NCI-H1436 treated with DMSO at 0.1 percent for 48 hours (cell line): ENCODE results near the gene IL18R1.

Source experiments
- DNase-seq: peaks from one replicate; lab custom pipeline; 2025; lab: John Stamatoyannopoulos, UW

IL18R1 gene

DNA sequence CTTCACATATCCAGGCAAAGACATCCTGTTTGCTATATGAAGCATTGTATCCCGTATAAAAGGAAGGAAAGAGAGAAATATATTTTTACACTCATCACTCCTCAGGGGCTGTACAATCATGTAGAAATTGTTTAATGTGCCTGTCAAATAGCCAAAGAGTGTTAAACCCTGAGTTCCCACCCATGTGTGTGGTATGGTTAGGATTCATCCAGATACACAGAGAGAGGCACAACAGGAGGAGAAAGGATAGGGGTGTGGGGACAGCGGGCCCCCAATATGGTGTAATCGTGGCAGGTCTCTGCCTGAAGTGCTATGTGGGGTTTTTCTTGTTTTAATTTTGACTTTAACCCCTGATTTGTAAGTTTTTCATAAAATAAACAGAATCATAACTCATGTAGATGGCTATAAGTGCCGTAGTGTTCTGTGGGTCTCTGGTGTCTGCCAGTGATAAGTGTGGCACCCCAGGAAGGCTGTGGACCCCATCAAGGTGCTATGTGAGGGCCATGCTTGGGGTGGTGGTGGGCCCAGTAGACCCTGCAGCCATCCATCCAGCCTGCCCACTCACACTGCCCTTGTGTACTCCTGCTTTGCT is 10.2 kb upstream of the IL18R1 start:
- DNase-seq = no peak

DNA sequence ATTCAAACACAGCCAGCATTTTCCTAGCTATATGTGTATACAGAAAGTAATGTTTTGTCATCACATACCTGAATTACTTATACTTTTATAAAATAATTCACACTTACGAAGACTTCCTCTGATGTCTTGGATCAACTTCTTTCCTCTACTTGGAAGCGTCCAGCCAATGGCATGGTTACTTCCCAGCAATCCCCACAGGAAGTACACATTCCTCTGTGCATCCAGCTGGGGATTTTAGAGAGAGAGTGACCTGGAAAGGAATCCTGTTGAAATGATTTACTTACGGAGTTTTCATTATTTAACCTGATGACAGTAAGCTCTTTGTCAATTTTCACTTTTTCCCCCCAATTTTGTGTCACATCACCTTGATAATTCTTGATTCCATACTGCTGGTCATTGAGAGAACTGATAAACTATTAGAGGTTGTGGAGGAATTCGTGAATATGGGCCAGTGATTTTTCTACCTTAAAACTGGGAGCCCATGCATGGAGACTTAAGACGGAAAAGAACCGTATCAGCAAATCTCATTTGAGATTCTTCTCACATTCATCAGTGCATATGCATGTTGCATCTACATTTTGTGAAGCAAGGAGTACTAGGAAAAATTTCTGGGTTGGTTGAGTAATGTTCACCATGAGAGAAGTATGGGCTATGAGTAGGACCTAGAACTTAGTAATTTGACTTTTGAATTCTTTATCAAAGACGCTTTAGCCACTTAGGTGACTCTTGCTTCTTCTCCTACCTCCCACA is 9.0 kb upstream of the IL18R1 start:
- DNase-seq = no peak

DNA sequence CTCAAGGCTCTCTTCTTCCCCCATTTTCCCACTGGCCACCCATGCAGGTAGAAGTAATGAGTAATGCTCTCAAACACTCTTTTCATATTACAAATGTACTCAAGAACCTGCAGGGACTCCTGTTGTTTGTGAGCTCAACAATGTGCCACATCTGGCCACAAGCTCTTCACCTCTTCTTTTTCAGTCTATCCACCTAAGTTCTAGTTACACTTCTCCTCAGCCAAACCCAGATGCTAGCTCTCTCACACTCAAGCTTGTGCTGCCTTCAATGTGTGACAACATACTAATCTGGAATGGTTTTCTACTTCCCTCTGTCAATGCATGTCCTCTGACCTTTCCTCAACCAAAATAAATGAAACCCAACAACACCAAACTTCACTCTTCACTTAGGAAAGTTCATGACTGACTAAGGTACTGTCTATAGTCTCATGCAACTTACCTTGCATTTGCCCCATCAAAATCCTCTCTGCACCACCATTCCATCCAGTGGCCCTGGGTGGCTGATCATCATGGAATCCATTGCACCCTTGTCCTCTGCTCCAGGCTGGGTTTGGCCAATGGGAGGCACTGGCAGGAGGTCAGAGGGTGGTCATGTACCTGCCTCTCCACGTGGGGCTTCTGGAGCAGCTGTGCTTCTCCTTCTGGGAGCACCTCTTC is 5.3 kb upstream of the IL18R1 start:
- no peak for DNase-seq

DNA sequence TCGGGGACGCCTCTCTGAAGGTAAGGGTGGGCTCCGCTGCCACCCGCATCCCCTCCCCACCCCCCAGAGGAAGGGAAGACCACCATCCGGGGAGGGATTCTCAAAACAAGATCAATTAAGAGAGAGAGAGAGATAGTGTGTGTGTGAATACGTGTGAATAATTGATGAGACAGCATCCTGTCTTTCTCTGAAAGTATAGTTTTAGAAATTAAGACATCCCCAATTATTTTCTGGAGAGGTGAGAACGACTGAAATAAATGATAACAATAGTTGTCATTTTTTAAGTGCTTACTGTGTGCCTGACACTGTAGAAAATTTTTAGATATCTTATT is 751 bp downstream of the IL18R1 start:
- no peak for DNase-seq

DNA sequence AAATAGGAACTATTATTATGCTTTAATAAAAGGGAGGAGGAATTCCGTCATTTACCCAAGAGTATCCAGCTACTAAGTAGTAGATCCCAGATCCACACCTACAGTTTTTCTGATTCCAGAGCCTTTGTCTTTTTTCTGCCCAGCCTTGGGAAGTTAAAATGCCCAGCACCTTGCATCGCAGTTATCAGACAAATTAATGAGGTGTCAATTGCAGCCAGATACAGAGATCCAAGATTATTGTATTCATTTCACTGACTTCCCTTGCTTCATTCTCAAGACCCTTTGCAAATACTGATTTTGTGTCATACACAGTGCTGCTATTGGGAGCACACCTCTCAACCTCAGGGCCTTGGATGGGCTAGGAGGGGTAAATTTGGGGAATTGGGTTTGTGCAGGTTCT is 1.1 kb downstream of the IL18R1 start:
- DNase-seq = no peak

DNA sequence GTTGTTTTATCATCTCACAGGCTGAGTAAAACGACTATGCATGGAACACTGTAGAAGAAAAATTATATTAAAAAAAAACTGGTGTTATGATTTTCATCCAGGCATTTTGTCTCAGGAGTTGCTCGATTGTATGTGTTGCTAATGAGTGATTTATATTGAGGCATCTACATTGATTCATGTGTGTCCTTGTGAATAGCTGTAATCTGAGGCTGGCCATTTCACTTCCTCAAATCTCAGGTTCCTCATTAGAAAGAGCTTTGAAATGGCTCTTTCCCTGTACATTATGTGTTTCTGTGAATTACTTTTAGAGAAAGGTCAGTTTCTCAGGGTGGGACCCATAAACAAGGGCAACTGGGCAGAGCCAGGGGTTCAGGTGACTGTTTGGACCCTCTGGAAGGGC is 2.3 kb downstream of the IL18R1 start:
- DNase-seq = no peak

DNA sequence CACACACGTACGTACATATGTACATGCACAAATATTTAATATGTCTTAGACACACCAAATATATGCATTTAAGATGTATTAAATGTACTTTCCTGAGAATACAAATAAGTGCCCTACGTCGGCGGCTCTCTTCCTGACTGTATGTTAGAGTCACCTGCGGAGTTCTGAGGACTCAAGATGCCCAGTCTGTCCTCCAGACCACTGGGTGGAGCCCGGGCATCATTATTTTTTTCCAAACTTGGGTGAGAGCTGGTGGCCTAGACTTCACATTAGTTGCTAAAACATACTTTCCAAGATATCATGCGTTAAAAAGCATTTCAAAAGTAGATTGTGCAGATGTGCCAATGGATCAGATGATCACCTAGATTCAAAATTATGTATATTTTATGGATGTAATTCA is 2.9 kb downstream of the IL18R1 start:
- no peak for DNase-seq

DNA sequence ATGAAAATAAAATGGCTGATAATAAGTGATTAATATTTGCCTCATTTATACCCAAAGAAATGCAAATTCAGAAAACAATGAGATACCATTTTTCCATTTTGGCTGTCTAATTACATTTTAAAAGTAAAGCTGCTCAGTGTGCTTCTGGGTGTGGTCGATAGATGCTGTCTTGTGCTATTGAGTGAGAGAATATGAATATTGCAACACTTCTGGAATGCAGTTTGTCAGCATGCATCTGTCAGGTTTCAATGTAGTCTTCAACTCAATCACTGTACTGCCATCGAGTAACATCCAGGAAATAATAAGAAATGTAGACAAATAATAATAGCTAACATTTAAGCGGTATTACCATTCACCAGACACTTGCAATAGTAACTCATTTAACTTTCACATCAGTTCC is 3.9 kb downstream of the IL18R1 start:
- DNase-seq = no peak

DNA sequence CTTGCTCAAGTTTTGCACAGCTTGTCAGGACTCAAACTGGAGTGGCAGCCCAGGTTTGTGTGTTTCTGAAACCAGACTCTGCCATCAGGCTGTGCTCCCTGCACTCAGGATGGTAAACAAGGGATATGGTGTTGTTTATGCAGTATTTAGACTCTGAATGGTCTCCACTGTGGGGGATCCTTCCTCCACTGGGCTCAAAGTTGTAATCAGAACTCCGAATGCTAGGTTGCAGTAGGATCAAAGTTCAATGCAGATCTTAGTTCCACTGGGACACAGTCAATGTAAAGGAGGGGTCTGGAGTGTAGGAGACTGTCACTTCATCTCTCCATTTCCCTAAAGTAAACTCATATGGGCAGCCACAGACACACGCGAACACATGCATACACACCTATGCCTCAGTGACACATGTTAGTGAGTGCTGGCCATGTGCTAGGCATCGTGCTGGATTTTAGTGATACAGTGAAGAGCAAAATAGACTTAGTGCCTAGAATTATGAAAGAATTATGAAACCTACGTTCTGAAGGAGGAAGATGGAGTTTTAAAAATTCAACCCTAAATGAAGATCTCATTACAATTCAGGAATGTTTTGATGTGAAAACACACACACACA is 6.1 kb downstream of the IL18R1 start:
- no peak for DNase-seq

DNA sequence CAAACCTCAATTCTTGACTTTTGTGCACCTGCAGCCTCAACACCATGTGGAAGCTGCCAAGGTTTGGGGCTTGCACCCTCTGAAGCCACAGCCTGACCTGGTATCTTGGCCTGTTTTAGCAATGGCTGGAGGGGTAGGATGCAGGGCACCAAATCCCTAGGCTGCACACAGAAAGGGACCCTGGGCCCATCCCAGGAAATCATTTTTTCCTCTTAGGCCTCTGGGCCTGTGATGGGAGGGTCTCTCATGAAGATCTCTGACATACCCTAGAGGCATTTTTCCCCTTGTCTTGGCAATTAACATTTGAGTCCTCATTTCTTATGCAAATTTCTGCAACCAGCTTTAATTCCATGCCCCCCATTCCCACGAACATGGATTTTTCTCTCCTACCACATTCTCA is 10.2 kb downstream of the IL18R1 start:
- no peak for DNase-seq

DNA sequence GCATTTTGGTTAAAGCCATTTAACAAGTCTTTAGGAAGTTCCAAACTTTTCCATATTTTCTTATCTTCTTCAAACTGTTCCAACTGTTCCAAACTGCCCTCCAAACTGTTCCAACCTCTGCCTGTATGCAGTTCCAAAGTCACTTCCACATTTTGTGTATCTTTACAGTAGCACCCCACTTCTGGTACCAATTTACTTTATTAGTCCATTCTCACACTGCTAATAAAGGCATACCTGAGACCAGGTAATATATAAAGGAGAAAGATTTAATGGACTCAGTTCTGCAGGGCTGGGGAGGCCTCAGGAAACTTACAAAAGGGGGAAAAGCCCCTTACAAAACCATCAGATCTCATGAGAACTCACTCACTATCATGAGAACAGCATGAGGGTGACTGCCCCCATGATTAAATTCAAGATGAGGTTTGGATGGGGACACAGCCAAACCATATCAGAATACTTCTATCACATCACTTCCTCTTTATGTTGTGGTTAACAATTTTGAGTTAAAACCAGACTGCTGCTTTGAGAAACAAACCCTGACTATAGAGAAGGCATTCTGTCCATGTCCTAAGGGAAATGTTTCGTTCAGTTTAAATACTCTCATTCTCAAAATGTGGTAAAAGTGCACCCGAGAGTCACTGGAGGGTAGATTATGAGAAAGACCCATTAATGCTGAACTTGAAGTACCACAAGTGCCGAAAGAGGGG is 11.0 kb downstream of the IL18R1 start:
- no peak for DNase-seq

DNA sequence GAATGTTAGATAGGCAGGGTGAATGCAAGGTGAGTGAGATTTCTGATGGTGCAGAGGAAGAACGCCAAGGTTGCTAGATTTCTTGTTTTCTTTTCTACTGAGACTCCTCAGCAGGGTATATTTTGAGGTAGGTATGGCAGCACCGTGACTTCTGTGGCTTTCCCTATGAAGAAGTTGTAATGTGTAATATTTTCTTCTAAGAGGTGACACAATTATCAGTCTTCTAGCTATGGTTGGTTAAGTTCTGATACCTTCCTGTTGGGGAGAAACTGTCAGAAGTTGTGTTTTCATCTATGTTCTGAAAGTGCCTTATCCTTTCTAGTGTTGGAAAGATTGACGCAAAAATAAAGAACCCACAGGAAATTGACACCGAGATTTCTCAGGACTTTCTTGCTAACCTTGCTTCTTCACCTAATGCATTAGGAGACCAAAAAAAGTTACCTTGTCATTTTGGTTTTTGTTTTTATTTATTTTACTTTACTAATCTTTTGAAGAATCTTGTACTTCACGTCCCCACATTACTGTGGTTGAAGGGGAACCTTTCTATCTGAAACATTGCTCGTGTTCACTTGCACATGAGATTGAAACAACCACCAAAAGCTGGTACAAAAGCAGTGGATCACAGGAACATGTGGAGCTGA is 11.9 kb downstream of the IL18R1 start:
- DNase-seq = no peak

DNA sequence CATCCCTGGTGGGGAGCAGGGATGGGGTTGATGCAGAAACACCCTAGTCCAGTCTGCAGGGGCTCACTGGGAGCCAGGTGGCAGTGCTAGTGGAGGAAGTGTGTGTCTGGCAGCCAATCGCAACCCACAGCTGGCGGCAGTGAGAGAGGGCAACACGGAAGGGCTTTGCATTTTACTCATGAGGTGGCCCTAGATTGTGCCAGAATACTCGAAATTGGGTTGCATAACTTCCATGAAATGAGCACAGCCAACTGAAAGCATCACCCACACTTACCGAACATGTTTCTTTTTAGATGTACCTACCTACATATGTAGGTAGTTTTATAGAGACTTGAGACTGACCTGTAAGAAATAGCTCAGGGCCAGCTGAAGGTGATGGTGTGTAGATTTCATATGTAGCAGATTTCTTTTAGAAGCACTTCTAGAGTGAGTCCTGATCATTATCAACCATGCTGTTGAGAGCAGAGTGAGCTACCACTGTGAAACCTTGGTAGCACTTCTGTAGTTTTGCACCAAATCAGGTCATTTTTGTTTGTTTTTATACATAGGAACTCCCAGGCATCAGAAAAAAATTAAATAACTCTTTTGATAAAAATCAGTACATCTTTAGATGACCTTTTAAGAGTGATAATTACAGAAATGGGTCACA is 13.0 kb downstream of the IL18R1 start:
- no peak for DNase-seq

DNA sequence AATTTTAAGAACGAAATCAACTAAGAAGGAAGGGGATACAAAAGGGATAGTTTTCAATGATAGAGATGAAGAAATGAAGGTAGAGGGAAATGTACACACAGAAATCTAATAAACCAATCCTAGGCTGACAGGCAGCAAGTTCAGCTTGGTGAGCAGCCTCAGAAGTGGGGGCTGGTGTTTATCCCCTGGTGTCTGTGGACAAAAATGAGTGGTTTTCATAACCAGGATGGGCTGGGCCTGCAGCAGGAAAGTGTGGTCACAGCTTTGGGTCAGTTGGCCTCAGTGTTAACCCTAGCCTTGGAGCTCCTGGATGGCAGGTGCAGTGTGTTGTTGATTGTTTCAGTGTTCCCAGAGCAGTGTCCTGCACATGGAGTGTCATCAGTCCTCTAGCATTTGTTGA is 14.3 kb downstream of the IL18R1 start:
- no peak for DNase-seq

DNA sequence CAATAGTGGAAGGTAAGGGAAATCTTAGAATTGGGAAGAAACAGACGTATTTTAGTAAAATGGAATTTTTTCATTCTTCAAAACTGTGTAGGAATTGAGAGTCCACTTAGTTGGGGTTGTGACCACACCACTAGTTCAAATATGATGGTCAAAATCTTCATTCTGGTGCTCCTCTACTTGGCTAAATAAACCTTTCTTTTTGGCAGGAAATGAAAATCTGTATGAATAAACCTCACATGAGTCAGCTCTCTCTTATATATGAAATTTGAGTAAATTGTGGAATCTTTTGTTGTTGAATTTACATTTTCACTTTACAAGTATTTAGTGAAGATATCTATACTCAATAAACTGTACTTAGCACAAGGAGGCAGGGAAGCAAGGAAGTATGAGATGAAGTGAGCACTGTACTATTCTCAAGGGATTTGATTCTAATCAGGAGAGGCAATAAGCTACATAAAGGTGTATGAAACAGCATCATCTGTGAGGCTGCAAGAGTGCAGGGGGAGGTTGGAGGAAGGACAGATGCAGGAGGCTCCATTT is 20.5 kb downstream of the IL18R1 start:
- DNase-seq = no peak

DNA sequence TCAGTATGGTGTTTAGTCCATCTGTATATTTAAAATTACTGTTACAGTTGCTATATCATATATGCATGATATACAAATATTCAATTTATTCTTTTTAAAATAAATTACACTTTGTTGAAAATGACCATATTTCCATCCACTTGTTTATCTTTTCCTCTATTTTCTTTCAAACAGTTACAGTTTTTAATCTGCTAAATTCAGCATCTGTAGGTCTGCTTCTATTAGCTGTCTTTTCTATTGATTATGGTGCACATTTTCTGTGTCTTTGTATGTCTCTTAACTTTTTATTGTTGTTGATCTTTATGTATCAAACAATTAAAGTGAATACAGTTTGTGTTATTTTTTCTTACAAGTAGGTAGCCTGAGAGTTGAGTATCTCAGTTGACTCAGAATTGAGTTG is 28.1 kb downstream of the IL18R1 start:
- no peak for DNase-seq

DNA sequence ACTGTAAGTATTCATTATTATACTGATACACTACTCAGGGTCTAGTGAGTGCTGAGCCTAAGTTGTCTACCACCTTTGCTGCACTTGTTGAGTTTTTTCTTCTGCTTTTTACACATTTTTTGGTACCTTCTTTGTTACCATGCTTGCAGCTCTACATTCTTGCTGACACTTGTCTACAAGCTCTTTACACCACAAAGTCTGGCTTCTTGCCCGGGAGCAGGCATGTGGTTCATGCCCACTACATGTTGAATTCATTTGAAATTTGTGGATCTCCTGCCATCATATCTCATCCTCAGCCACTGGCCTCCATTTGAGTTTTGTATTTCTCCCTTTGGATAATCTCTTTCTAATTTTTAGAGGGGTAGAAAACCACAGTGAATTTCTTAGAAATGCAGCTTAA is 29.9 kb downstream of the IL18R1 start:
- DNase-seq = no peak

DNA sequence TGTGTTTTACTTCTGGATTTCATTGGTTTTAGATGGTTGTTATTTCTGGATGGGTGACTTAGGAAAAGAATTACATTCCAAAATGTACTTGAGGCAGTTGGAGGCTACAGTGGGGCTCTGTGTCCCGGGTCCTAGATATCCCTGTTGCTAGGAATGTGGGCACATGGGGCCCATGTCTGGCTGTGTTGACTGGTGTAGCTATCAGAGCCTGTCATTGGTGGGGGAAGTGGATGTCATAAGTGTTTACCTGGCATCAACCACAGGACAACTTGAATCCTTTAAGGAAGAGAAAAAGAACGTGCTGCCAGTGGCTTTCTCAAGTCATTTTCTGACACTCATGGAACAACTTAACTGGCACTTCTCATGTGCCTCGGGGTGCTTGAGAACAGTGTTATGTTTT is 30.4 kb downstream of the IL18R1 start:
- DNase-seq = no peak

DNA sequence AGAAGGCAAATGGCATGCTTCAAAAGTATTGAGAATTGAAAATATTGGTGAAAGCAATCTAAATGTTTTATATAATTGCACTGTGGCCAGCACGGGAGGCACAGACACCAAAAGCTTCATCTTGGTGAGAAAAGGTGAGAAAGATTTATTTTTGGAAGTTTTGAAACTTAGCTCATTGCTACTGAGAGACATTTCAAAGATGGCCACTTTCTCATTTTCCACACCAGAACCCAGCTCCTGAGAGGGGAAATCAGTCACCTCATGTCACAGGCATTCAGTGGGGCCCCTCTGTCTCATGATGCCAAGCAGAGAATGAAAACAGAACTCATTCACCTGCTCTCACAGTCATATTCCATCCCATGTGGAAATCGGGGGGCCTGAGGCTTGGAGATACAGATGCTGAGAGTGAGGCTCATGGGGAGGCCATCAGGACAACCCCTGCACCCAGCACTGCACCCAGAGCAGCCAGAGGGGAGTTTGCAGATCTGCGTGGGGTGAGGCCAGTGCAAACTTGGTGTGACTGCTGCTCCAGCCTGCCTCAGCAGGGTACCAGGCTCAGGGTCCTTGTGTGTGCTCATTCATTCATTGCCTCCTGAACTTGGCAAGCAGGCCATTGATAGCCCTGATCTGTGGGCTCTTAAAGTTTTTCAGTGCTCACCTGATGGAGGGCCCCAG is 31.4 kb downstream of the IL18R1 start:
- no peak for DNase-seq

DNA sequence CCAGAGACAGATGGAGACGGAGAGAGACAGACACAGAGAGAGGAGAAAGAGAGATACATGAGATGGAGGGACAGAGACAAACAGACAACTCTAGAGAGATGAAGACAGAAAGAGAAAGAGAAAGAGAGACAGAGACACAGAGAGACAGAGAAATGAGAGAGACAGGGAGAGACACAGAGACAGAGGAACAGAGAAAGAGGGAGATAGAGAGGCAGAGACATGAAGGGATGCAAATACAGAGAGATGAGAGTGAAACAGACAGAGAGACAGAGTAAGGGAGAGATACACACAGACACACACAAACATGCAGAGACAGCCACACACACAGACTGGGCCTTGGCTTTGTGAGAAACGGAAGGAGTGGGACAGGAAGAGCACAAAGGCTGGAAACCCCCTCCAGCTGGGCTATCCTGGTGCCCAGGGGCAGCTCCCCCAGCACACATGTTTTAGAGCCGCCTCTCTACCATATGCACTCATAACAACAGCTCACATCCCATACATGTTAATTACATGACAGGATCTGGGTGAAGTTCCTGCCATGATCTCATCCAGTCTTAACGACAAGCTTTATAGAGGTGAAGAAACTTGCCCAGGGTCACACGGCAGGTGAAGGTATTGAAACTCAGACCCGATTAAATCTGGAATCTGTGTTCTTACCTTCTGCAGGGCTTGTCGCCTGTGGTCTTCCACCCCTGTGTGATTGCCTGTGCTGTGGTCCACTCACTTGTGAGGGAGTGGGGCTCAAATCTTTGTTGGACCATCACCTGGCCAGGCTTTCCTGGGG is 32.4 kb downstream of the IL18R1 start:
- DNase-seq = no peak
